Measurements from ENCODE around the gene SPDYE6.

Gene SPDYE6

GRCh38 chr7:102313997-102314780, 42.1 kb downstream of the SPDYE6 start:
- H3K36me3 ChIP-seq (ENCODE audit: low read depth) = no peaks in the 10 kb centered on the region

DNA sequence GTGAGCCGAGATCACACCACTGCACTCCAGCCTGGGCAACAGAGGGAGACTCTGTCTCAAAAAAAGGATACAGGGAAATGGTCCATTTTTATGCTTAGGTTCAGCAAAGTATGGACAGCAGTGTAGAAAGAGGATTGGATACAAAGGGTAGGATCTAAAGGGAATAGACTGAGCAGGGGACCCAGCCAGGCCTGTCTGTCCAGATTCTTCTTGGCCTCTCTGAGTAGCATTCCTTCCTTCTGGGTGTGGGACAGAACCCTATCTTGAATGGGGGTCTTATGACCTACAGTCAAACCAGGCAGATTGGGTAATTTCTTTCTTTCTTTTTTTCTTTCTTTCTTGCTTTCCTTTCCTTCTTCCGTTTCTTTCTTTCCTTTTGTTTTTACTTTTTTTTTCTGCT, 43.9 kb downstream of the SPDYE6 start:
- ATAC-seq (ENCODE audit: low read depth) = no peak
- H3K27ac ChIP-seq (ENCODE audit: poor library complexity, severe bottlenecking) = no peak overlapping the region
- TF ChIP-seq, protein P1, sequence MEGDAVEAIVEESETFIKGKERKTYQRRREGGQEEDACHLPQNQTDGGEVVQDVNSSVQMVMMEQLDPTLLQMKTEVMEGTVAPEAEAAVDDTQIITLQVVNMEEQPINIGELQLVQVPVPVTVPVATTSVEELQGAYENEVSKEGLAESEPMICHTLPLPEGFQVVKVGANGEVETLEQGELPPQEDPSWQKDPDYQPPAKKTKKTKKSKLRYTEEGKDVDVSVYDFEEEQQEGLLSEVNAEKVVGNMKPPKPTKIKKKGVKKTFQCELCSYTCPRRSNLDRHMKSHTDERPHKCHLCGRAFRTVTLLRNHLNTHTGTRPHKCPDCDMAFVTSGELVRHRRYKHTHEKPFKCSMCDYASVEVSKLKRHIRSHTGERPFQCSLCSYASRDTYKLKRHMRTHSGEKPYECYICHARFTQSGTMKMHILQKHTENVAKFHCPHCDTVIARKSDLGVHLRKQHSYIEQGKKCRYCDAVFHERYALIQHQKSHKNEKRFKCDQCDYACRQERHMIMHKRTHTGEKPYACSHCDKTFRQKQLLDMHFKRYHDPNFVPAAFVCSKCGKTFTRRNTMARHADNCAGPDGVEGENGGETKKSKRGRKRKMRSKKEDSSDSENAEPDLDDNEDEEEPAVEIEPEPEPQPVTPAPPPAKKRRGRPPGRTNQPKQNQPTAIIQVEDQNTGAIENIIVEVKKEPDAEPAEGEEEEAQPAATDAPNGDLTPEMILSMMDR (IDR thresholded peaks at IDR 0.05; ENCODE audit: poor library complexity, severe bottlenecking) = no peak

More at GRCh38 chr7:102313997-102314780, 42.1 kb downstream of the SPDYE6 start:
- TF ChIP-seq, protein P1 (IDR thresholded peaks at IDR 0.05; ENCODE audit: poor library complexity, severe bottlenecking) = no peak
- ATAC-seq (ENCODE audit: low read depth) (no peak), DNase-seq (ENCODE audit: low spot score) (no peak)
- Histone ChIP-seq H3K27me3 (ENCODE audit: insufficient read depth, poor library complexity, severe bottlenecking) (no peaks in the 10 kb centered on the region), H3K27ac (ENCODE audit: poor library complexity, severe bottlenecking) (no peak overlapping the region), H3K4me1 (ENCODE audit: insufficient read depth, poor library complexity, severe bottlenecking) (peaks cover 5% of the 10 kb centered on the region), H3K9me3 (ENCODE audit: severe bottlenecking) (no peaks in the 10 kb centered on the region), H3K4me3 (ENCODE audit: severe bottlenecking) (no peak overlapping the region)

GRCh38 chr7:102310414-102310815, 45.8 kb downstream of the SPDYE6 start:
- TF ChIP-seq, protein P1 (IDR thresholded peaks at IDR 0.05; ENCODE audit: poor library complexity, severe bottlenecking) = no peak
- H3K27ac ChIP-seq (ENCODE audit: poor library complexity, severe bottlenecking) = no peak overlapping the region
- no peak for DNase-seq (ENCODE audit: low spot score)
- no peaks in the 10 kb centered on the region for H3K4me1 ChIP-seq (ENCODE audit: insufficient read depth, poor library complexity, severe bottlenecking)
- no peaks in the 10 kb centered on the region for H3K9me3 ChIP-seq (ENCODE audit: severe bottlenecking)
- H3K27me3 ChIP-seq (ENCODE audit: insufficient read depth, poor library complexity, severe bottlenecking) = no peaks in the 10 kb centered on the region
- H3K36me3 ChIP-seq (ENCODE audit: low read depth) = no peaks in the 10 kb centered on the region
- no peak for ATAC-seq (ENCODE audit: low read depth)
- H3K4me3 ChIP-seq (ENCODE audit: severe bottlenecking) = no peak overlapping the region

More for the DNA sequence above, 43.9 kb downstream of the SPDYE6 start:
- Histone ChIP-seq H3K4me3 (ENCODE audit: severe bottlenecking) (no peak overlapping the region), H3K36me3 (ENCODE audit: low read depth) (no peaks in the 10 kb centered on the region), H3K27me3 (ENCODE audit: insufficient read depth, poor library complexity, severe bottlenecking) (no peaks in the 10 kb centered on the region), H3K9me3 (ENCODE audit: severe bottlenecking) (no peaks in the 10 kb centered on the region), H3K4me1 (ENCODE audit: insufficient read depth, poor library complexity, severe bottlenecking) (no peaks in the 10 kb centered on the region)
- DNase-seq (ENCODE audit: low spot score) = no peak

GRCh38 chr7:102306916-102307677, 49.1 kb downstream of the SPDYE6 start:
- no peak overlapping the region for H3K27ac ChIP-seq (ENCODE audit: poor library complexity, severe bottlenecking)

More at GRCh38 chr7:102306916-102307677, 49.1 kb downstream of the SPDYE6 start:
- ATAC-seq (ENCODE audit: low read depth) = no peak
- no peaks in the 10 kb centered on the region for H3K9me3 ChIP-seq (ENCODE audit: severe bottlenecking)
- no peaks in the 10 kb centered on the region for H3K4me1 ChIP-seq (ENCODE audit: insufficient read depth, poor library complexity, severe bottlenecking)
- H3K36me3 ChIP-seq (ENCODE audit: low read depth) = no peaks in the 10 kb centered on the region
- peak; percentile 54 for DNase-seq (ENCODE audit: low spot score)
- H3K27me3 ChIP-seq (ENCODE audit: insufficient read depth, poor library complexity, severe bottlenecking) = no peaks in the 10 kb centered on the region
- TF ChIP-seq, protein P1 (IDR thresholded peaks at IDR 0.05; ENCODE audit: poor library complexity, severe bottlenecking) = no peak
- no peak overlapping the region for H3K4me3 ChIP-seq (ENCODE audit: severe bottlenecking)
